ENCODE results near the gene NPNT.

GRCh38 chr4:105936901-105937300 is 41.6 kb downstream of the NPNT start:
- TF ChIP-seq CTCF (IDR thresholded peaks at IDR 0.05; ENCODE audit: insufficient read depth, low read depth, low read length) (no peak), EZH2 (IDR thresholded peaks at IDR 0.05; ENCODE audit: insufficient read depth, low read length) (no peak)
